Measurements from ENCODE around the gene KHDC1.
"Not testable (repeated sequence)": the region's sequence is repeated elsewhere in the genome, so short reads cannot be mapped to it uniquely, and the experiment has no call there.

KHDC1 gene, protein sequence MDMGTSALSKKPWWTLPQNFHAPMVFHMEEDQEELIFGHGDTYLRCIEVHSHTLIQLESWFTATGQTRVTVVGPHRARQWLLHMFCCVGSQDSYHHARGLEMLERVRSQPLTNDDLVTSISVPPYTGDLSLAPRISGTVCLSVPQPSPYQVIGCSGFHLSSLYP

DNA sequence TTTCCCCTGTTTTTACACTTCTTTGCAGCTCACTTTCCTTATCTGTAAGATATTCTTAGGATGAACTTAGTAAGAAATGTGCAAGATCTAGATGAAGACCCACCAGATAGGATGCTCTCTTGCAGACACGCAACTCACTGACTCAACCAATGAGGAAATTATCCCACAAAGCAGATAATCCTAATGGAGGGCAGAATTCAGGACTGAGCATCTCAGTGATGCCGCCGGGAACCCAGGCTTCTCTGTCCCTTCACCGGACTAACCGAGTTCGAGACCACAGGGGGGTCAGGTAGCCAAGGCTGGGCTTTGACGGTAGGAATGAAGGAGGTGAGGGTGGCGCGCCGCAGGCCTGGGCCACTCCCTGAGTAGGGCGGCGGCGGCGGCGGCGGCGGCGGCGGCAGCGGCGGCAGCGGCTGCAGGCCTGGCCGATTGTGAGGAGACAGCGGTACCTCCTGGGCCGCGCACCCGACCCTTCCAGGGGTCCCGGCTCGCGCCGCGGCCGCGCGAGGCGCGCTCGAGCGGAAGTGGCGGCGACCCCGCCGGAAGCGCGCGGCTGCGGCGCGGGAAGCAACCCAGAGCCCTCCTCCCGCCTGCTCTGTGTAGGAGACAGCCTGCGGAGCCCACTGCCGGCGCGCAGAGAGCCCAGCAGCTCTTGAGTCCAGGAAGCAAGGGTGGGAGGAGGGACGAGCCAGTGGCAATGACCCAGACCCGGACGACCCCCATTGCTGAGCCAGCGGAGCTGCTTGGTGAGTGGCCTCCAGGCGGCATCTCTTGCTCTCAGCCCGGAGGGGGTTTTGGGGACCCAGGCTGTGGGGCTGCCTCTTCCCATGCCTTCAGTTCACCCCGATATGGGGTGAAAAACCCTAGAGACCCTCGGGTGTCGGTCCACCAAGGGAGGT, at the start of gene KHDC1:
Gene KHDC1, minus strand, starts transcription at position 526 of the 899 bp plus-strand sequence. CDS start 20,679 bp downstream, outside the sequence.
- peak; percentile 36 for DNase-seq (ENCODE audit: low read depth)

DNA sequence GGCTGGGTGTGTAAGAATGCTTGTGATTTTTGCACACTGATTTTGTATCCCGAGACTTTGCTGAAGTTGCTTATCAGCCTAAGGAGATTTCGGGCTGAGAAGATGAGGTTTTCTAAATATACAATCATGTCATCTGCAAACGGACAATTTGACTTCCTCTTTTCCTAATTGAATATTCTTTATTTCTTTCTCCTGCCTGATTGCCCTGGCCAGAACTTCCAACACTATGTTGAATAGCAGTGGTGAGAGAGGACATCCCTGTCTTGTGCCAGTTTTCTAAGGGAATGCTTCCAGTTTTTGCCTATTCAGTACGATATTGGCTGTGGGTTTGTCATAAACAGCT, 47.5 kb upstream of the KHDC1 start:
- DNase-seq (ENCODE audit: low read depth) = not testable (repeated sequence)

DNA sequence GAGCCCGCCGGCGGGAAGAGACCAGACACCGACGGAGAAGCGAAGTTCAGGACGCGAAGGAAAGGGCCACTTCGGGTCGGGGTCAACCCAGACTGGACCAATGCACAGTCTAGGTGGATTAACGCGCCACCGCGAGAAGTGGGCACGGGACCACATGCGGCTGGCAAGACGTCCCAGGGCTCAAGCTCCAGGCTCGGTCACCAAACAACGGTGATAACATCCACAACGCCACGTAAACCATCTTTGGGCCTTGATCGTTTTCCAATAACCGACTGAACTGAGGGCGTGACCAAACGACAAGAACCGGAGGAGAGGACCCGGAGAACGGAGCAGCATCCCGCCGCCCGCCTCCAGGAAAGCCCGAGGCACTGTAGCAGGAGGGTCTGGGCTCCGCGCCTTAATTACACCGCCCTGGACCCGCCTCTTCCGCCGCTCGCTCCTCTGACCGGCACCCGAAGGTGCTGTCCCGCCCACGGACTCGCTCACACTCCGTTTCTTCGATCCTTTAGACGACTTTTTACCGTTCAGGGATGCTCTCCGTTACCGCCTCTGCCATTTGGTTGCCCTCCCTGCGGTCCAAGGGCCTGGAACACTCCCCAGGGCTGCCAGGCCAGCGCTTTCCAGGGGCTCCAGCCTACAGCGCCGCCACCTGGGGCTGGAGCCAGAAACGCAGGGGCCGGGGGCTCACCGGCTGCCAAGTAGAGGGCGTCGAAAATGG, 46.9 kb upstream of the KHDC1 start:
- DNase-seq (ENCODE audit: low read depth) = peak; percentile 29

DNA sequence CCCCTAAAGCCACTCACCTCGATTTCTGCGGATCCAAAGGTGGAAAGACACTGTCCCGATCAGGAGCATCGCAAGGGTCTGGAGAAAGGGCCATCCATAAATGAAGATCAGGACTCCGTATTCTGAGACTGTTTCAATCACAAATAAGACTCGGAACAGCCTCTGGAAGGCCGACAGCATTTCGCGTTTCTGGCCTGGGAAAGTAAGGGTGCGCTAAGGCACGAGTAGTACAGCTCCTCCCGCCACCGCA, 46.5 kb upstream of the KHDC1 start:
- no peak for DNase-seq (ENCODE audit: low read depth)

DNA sequence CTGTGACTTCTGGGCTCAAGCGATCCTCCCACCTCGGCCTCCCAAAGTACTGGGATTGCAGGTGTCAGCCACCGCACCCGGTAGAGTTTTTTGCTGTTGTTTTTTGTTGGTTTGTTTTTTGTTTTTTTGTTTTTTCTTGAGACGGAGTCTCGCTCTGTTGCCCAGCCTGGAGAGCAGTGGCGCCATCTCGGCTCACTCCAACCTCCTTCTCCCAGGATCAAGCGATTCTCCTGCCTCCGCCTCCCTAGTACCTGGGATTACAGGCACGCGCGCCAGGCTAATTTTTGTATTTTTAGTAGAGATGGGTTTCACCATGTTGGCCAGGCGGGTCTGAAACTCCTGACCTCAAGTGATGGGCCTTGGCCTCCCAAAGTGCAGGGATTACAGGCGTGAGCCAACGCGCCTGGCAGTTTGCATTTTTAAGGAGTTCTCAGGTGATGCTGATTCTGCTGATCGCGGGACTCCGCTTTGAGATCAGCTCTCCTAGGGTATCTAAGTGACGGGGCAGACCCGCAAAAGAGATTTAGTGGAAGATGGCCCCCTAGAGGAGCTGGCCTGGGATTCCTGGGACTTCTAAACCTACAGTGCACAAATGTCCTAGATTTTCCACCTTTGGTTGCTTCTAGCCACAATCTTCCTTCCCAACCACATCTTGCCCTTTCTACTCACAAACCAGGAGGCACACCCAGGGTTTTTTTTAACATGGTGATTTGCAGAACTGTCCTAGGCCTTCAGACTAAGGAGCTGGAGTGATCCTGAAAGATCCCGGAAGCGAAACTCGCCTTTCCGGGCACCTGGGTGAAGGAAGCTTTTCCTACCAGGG, 45.9 kb upstream of the KHDC1 start:
- DNase-seq (ENCODE audit: low read depth) = no peak

DNA sequence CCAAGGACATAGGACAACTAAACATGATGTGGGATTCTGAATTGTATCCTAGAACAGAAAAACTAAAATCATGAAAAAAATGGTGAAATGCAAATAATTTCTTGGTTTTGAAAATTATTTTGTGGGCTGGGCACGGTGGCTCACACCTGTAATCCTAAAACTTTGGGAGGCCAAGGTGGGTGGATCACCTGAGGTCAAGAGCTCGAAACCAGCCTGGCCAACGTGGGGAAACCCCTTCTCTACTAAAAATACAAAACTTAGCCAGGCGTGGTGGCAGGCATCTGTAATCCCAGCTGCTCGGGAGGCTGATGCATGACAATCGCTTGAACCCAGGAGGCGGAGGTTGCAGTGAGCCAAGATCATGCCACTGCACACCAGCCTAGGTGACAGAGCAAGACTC, 40.8 kb upstream of the KHDC1 start:
- DNase-seq (ENCODE audit: low read depth) = not testable (repeated sequence)

DNA sequence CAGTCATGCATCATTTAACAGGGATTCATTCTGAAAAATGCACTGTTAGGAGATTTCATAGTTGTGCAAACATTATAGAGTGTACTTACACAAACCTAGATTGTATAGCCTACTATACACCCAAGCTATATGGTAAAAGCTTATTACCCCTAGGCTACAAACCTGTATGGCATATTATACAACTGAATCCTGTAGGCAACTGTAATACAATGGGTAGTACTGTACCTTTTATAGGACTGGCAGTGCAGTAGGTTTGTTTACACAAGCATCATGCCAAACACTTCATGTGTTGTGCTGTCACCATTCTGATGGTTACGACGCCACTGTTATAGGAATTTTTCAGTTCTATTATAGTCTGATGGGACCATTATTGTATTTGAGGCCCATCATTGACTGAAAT, 39.3 kb upstream of the KHDC1 start:
- no peak for DNase-seq (ENCODE audit: low read depth)

DNA sequence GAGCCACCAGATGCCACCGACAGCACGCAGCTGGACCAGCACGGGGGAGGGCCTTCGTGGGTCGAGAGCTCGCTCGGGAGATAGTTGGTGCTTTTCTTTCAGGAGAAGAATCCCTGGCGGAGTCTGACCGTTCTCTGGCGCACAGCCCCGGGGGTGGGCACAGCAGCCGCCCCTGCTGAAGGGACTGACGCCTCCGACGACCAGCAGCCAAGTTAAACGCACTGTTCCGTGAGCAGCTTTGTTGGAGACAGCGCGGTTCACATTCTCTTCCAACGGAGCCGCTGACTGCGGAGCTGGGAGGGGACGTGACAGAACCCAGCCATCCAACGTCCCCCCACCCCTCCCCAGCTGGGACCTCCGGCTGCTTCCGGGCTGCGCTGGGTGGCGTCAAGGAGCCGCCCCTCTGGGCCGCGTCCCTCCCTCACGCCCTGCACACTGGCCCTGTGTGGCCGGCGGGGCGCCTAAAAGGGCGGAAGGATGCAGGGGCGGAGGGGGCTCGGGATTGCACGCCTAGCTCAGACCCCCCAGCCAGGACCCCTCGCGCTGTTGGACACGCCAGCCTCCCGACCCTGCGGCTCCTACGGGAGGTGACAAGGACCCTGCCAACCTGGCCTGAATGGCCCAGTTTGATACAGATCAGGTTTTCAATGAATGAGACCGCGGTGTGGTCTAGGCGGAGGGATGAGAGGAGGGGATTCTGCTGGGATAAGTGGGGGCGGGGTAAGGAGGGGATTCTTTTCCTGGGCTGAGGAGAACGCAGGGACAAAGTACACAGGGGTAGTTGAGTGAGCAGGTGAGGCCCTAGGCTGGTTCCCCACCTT, 36.4 kb upstream of the KHDC1 start:
- DNase-seq (ENCODE audit: low read depth) = no peak

DNA sequence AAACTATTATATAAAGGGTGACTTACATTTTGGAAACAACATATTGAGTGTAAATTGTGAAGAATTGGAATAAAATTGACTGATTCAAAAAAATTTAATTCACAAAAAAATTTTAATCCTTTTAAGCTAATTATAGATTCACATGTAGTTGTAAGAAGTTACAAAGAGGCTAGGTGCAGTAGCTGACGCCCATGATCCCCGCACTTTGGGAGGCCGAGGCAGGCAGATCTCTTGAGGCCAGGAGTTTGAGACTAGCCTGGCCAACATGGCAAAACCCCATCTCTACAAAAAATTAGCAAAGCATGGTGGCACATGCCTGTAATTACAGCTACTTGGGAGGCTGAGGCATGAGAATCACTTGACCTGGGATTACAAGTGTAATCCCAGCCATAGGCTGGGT, 30.3 kb upstream of the KHDC1 start:
- DNase-seq (ENCODE audit: low read depth) = no peak

DNA sequence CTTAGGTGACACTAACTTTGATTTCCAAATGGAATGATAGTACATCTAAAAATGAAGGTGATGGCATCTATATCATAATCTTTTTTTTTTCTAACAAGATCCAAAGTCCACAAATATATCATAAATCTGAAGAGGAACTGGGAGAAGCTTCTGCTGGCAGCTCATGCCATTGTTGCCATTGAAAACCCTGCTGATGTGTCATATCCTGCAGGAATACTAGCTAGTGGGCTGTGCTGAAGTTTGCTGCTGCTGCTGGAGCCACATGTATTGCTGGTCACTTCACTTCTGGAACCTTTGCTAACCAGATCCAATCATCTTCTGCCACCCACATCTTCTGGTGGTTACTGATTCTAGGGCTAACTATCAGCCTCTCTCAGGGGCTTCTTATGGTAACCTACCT, 27.4 kb upstream of the KHDC1 start:
- DNase-seq (ENCODE audit: low read depth) = no peak

DNA sequence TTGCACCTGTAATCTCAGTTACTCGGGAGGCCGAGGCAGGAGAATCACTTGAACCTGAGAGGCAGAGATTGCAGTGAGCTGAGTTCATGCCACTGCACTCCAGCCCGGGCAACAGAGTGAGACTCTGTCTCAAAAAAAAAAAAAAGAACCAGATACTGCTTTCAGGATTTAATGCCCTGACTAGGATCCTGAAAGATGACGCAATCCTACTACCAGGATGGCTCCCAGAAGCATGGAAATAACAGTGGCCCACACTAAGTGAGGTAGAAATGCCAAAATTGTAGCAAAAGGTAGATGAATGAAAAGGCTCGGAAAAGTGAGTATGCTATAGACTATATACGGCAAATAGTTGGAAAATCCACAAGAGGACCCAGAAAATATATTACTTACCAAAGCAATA, 23.8 kb upstream of the KHDC1 start:
- DNase-seq (ENCODE audit: low read depth) = no peak

DNA sequence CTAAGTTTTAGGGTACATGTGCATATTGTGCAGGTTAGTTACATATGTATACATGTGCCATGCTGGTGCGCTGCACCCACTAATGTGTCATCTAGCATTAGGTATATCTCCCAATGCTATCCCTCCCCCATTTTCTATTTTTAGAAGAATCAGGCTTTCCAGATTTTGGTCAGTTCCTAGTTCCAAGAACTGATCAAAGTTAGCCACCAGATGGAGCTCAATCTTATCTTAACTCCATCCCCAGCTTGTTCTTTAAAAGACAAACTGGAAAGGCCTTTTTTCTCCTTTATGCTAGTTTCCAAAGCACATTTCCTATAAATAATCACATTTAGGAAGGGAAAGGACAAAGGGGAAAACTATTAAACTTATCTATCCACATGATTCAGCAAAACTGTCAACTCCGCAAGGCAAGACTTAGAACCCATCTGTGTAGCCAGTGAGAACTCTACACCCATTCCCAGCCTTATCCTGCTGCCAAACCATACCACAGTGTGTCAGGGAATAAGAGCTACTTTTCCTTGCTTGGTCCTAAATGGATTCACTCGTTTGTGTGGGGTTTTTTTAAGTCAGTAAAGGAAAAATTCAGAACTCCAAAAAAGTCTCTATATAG, 22.8 kb upstream of the KHDC1 start:
- DNase-seq (ENCODE audit: low read depth) = no peak

DNA sequence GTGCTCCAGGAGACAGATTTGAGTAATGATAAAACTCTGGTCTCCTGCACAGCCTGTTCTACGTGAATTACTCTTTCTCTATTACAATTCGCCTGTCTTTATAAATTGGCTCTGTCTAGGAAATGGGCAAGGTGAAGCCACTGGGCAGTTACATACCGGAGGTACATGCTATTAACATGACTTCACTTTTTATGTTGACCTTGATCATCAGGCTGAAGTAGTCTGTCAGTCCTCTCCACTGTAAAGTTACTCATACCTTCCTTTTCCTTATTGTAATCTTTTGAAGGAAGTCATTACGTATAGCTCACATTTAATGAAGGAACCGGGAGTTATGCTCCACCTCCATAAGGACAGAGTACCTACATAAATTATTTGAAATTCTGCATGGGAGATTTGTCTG, 19.9 kb upstream of the KHDC1 start:
- no peak for DNase-seq (ENCODE audit: low read depth)

DNA sequence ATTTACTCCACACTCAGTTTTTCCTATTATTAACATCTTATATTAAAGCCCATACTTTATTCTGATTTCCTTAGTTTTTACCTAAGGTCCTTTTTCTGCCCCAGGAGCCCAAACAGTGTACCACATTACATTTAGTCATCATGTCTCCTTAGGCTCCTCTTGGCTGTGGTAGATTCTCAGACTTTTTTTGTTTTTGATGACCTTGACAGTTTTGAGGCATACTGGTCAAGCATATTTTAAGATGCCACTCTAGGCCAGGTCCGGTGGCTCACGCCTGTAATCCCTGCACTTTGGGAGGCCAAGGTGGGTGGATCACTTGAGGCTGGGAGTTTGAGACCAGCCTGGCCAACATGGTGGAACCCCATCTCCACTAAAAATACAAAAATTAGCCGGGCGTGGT, 18.7 kb upstream of the KHDC1 start:
- DNase-seq (ENCODE audit: low read depth) = not testable (repeated sequence)

DNA sequence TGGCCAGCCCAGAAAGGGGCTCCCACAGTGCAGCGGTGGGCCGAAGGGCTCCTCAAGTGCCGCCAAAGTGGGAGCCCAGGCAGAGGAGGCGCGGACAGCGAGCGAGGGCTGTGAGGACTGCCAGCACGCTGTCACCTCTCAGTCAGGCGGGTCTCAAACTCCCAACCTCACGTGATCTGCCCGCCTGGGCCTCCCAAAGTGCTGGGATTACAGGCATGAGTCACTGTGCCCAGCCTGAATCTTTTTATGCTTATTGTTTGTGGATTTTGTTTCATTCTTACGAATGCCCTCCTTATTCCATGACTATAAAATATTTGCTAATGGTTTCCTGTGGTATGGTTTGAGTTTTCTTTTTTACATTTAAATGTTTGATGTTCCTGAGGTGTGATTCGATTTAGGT, 6.3 kb upstream of the KHDC1 start:
- DNase-seq (ENCODE audit: low read depth) = not testable (repeated sequence)

DNA sequence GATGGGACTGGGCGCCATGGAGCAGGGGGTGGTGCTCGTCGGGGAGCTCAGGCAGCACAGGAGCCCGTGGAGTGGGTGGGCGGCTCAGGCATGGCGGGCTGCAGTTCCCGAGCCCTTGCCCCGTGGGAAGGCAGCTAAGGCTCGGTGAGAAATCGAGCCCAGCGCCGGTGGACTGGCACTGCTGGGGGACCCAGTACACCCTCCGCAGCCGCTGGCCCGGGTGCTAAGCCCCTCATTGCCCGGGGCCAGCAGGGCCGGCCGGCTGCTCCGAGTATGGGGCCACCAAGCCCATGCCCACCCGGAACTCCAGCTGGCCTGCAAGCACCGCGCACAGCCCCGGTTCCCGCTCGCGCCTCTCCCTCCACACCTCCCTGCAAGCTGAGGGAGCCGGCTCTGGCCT, 5.9 kb upstream of the KHDC1 start:
- DNase-seq (ENCODE audit: low read depth) = not testable (repeated sequence)

DNA sequence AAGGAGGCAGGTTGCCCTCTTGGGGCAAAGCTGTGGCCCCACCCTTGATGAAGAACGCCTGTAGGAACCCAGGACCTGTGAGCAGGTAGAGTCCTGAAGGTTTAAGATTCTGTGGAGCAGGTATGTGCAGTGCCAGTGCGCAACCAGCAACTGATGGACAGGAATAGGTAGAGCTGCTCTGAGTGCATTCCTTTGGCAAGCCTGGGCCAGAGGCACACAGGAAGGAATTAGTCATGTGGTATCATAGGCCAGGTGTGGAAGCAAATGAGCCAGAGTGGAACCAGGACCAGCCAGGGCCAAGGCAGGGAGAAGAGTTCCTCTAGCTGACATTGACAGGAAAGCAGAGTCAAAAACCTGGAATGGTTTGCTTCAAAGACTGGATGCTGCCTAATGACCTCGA, 1.4 kb upstream of the KHDC1 start:
- no peak for DNase-seq (ENCODE audit: low read depth)

DNA sequence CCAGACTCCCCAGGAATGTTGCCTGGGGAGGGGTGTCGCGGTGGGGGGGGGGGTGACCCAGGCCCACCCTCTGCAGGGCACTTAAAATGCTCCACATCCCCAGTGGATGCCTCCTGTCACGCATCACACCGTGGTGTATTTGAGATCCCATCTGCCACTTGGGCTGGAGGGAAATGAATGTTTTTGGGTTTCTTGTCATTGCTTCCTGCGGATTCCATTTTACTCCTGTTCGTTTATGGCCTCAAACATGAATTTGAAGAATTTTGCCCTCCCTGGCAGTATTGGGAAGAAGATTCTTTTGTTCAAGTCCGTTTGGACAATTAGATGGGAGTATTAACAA, 544 bp upstream of the KHDC1 start:
- no peak for DNase-seq (ENCODE audit: low read depth)

DNA sequence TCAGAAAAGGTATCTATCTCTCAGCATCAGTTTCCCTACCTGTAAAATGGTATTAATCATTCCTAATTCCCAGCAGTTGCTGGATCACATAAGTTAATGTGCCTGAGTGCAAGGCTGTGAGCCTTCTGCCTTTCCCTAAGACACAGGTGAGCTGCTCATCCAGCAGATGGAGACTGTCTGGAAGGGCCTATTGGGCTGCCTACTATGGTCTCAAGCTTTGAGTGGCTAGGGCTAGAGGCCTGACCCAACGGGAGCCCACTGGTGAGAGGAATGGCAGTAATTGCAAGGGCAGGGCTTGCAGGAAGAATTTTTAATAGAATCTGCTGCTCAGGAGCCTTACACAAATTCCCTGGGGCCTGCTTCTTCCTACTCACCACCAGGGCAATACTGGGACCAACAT, 4.3 kb downstream of the KHDC1 start:
- DNase-seq (ENCODE audit: low read depth) = no peak

DNA sequence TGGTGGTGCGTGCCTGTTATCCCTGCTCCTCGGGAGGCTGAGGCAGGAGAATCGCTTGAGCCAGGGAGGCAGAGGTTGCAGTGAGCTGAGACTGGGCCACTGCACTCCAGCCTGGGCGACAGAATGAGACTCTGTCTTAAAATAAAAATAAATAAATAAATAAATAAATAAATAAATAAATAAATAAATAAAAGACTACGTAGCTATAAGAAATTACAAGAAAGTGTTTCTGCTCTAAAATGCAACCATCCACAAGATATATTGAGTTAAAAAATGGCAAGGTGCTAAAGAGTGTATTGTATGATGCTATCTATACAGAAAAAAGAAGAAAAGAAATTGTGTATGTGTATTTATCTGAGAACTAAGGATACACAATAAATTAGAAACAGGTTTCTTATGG, 8.7 kb downstream of the KHDC1 start:
- DNase-seq (ENCODE audit: low read depth) = not testable (repeated sequence)

DNA sequence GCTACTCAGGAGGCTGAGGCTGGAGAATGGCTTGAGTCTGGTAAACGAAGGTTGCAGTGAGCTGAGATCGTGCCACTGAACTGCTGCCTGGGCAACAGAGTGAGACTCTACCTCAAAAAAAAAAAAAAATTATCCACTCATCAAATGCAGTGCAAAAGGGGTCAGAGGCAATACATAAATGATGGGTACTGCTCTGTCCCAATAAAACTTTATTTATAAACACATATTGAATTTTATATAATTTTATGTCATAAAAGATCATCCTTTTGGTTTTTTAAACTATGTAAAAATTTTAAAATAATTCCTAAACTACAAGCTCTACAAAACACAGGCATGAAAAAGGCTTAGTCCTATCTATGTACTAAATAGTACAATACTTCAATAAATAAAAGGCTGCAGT, 10.3 kb downstream of the KHDC1 start:
- DNase-seq (ENCODE audit: low read depth) = no peak
